IPS-18a (cell line): ENCODE data around the gene PBLD.
A peak's percentile ranks its signal among the peaks of the same experiment; 100 is the strongest.

ENCODE experiments used
- H3K27ac ChIP-seq: one replicate; pipeline ENCODE4 v1.5.1; 2013; ENCODE audit warnings: low read length
- H3K27me3 ChIP-seq: one replicate; pipeline ENCODE4 v1.6.1; 2013; ENCODE audit warnings: mild to moderate bottlenecking, low read length; ENCODE audit not compliant: control insufficient read depth, insufficient read depth
- H3K36me3 ChIP-seq: one replicate; pipeline ENCODE4 v1.6.1; 2013; ENCODE audit warnings: low read depth, low read length; ENCODE audit not compliant: control insufficient read depth
- H3K4me1 ChIP-seq: one replicate; pipeline ENCODE4 v1.6.1; 2013; ENCODE audit warnings: low read depth, low read length; ENCODE audit not compliant: control insufficient read depth
- H3K4me3 ChIP-seq: one replicate; pipeline ENCODE4 v1.5.1; 2013; ENCODE audit warnings: low read length
- H3K9ac ChIP-seq: one replicate; pipeline ENCODE4 v1.6.1; 2013; ENCODE audit warnings: mild to moderate bottlenecking, low read length, moderate library complexity
- H3K9me3 ChIP-seq: one replicate; pipeline ENCODE4 v1.6.1; 2013; ENCODE audit warnings: low read depth, low read length; ENCODE audit not compliant: control insufficient read depth

The PBLD gene

DNA sequence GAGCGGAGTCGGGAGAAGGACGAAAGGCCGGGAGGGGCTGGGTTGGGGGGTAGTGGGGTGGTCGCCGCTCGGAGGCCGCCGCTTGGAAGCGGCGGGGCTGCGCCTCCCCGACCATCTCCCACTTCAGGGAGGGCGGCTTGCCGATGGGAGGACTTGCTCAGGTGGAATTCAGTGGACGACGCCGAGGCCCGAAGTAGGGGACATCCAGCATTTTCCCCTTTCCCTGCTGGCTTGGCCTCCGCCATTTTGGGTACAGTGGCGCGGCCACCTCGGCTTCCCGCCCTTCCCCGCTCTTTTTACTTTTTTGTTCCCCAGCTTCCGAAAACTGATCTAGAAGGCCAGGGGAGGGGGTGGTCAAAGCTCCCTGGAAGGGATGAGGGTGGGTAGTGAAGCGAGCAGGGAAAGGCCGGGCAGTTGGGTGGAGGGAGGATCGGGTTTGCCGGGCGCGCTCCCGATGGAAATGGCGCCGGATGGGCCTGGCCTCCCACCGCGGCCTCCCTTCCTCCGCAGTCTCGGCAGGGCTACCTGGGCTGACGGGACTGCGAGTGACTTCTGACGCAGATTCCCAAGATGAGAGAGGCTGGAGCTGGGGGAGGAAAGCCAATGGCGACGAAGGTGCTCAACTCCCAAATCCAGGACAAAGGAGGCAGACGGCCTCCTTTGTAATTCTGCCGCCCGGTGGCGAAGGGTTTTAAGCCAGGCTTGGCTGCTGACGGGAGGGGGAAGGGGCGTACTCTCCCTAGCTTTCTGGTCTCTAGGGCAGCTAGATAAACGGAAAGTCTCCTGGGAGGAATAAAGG lies at the start of gene PBLD:
Gene PBLD (minus strand): TSS at position 670 of the 799 bp plus-strand sequence. CDS start 26,084 bp downstream, outside the sequence.
- Histone ChIP-seq H3K4me1 (peaks cover 30% of the 10 kb centered on the region), H3K36me3 (peaks cover 10% of the 10 kb centered on the region), H3K4me3 (peak within 1 kb of the TSS; percentile 98), H3K9ac (peak within 1 kb of the TSS; percentile 99), H3K27ac (peak within 1 kb of the TSS; percentile 96), H3K9me3 (no peaks in the 10 kb centered on the region), H3K27me3 (no peaks in the 10 kb centered on the region)

- Histone ChIP-seq H3K4me3 (no peak overlapping the region), H3K36me3 (peaks cover 3% of the 10 kb centered on the region), H3K27ac (no peak overlapping the region), H3K9me3 (peaks cover 10% of the 10 kb centered on the region), H3K9ac (no peak overlapping the region), H3K27me3 (no peaks in the 10 kb centered on the region), H3K4me1 (no peaks in the 10 kb centered on the region)
Measured at GRCh38 chr10:68371604-68372003, 38.9 kb upstream of the PBLD start.

GRCh38 chr10:68367121-68367520 lies 34.4 kb upstream of the PBLD start:
- Histone ChIP-seq H3K9me3 (no peaks in the 10 kb centered on the region), H3K27me3 (no peaks in the 10 kb centered on the region), H3K4me1 (no peaks in the 10 kb centered on the region), H3K9ac (no peak overlapping the region), H3K36me3 (peaks cover 16% of the 10 kb centered on the region), H3K27ac (no peak overlapping the region), H3K4me3 (no peak overlapping the region)

- H3K4me1 ChIP-seq = no peaks in the 10 kb centered on the region
- H3K27me3 ChIP-seq = no peaks in the 10 kb centered on the region
- H3K27ac ChIP-seq = no peak overlapping the region
- no peak overlapping the region for H3K9ac ChIP-seq
- no peak overlapping the region for H3K4me3 ChIP-seq
- peaks cover 16% of the 10 kb centered on the region for H3K36me3 ChIP-seq
- H3K9me3 ChIP-seq = no peaks in the 10 kb centered on the region
Measured at GRCh38 chr10:68366600-68366999, 33.9 kb upstream of the PBLD start.

DNA sequence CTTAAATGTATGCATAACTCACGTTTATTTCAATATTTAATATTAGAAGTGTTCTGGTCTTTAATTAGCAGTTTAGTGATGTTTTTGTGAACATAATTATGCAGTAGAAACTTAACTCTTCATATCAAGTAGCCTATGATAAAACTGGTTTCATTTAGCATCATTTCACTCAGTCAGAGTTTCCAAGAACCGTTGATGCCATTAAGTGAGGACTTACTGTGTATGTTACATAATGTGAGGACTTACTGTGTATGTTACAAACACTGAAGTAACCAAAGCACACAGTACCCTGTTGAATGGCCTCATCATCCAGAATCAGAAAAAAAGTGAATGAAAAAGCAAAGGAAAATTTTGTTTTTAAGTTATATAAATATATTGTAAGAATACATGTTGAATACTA lies 32.9 kb upstream of the PBLD start:
- Histone ChIP-seq H3K27ac (no peak overlapping the region), H3K27me3 (no peaks in the 10 kb centered on the region), H3K36me3 (peaks cover 16% of the 10 kb centered on the region), H3K9me3 (no peaks in the 10 kb centered on the region), H3K9ac (no peak overlapping the region), H3K4me3 (no peak overlapping the region), H3K4me1 (no peaks in the 10 kb centered on the region)

- no peak overlapping the region for H3K4me3 ChIP-seq
- H3K27me3 ChIP-seq = no peaks in the 10 kb centered on the region
- H3K27ac ChIP-seq = no peak overlapping the region
- H3K9ac ChIP-seq = no peak overlapping the region
- H3K4me1 ChIP-seq = no peaks in the 10 kb centered on the region
- H3K36me3 ChIP-seq = peaks cover 16% of the 10 kb centered on the region
- no peaks in the 10 kb centered on the region for H3K9me3 ChIP-seq
Measured at GRCh38 chr10:68364101-68364886, 31.6 kb upstream of the PBLD start.

DNA sequence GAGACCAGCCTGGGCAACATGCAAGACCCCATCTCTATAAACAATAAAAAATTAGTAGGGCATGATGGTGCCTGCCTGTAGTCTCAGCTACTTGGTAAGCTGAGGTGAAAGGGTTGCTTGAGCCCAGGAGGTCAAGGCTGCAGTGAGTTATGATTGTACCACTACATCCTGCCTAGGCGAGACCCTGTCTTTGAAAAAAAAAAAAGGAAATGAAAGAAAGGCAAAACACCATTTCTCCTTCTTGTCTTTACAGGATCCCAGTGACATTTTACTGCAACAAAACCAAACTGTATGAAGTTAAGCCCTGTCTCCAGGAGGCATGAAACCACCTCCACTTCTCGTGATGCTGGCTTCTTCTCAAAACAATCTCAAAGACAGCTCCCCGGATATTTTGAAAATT lies 29.9 kb upstream of the PBLD start:
- Histone ChIP-seq H3K4me1 (no peaks in the 10 kb centered on the region), H3K9ac (no peak overlapping the region), H3K36me3 (peaks cover 16% of the 10 kb centered on the region), H3K4me3 (no peak overlapping the region), H3K27ac (no peak overlapping the region), H3K9me3 (no peaks in the 10 kb centered on the region), H3K27me3 (no peaks in the 10 kb centered on the region)

- no peaks in the 10 kb centered on the region for H3K4me1 ChIP-seq
- H3K27me3 ChIP-seq = no peaks in the 10 kb centered on the region
- H3K9me3 ChIP-seq = no peaks in the 10 kb centered on the region
- H3K9ac ChIP-seq = no peak overlapping the region
- H3K36me3 ChIP-seq = peaks cover 16% of the 10 kb centered on the region
- no peak overlapping the region for H3K4me3 ChIP-seq
- H3K27ac ChIP-seq = no peak overlapping the region
Measured at GRCh38 chr10:68359189-68359588, 26.5 kb upstream of the PBLD start.

DNA sequence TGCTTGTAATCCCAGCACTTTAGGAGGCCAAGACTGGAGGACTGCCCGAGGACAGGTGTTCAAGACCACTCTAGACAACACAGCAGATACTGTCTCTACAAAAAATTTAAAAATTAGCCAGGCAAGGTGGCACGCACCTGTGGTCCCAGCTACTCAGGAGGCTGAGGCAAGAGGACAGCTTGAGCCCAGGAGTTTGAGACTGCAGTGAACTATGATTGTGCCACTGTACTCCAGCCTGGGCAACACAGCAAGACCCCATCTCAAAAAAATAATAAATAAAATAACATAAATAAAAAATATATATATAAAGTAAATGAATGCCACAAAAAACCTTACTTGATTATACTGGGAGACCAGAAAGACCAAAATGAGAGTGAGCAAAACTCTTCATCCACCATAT lies 20.8 kb upstream of the PBLD start:
- H3K27ac ChIP-seq = no peak overlapping the region
- no peak overlapping the region for H3K4me3 ChIP-seq
- no peaks in the 10 kb centered on the region for H3K27me3 ChIP-seq
- H3K36me3 ChIP-seq = peaks cover 9% of the 10 kb centered on the region
- no peak overlapping the region for H3K9ac ChIP-seq
- no peaks in the 10 kb centered on the region for H3K9me3 ChIP-seq
- H3K4me1 ChIP-seq = no peaks in the 10 kb centered on the region

- Histone ChIP-seq H3K36me3 (peaks cover 36% of the 10 kb centered on the region), H3K27ac (no peak overlapping the region), H3K4me3 (no peak overlapping the region), H3K9ac (no peak overlapping the region), H3K9me3 (no peaks in the 10 kb centered on the region), H3K4me1 (no peaks in the 10 kb centered on the region), H3K27me3 (no peaks in the 10 kb centered on the region)
Measured at GRCh38 chr10:68348265-68348741, 15.6 kb upstream of the PBLD start.

- Histone ChIP-seq H3K4me1 (no peaks in the 10 kb centered on the region), H3K9ac (no peak overlapping the region), H3K27me3 (no peaks in the 10 kb centered on the region), H3K4me3 (no peak overlapping the region), H3K36me3 (peaks cover 46% of the 10 kb centered on the region), H3K9me3 (no peaks in the 10 kb centered on the region), H3K27ac (no peak overlapping the region)
Measured at GRCh38 chr10:68346774-68347173, 14.0 kb upstream of the PBLD start.
